Small intestine (tissue), 7 donors: Measurements from ENCODE around the gene CLIC4. TPM values are rescaled to one million over a fixed set of nuclear protein-coding genes. Genes with fewer than 3 reads are reported as not detected.
A peak's percentile ranks its signal among the peaks of the same experiment; 100 is the strongest.

ENCODE experiments used
- DNase-seq, 2 donors: peaks; one replicate each; pipeline versions ENCODE4 v3.0.0 to v3.0.0-alpha.2; 2013
- FAIRE-seq: peaks from 2 replicates; lab custom pipeline; 2012; peaks lifted over from hg19 to GRCh38; lab: Jason Lieb, UNC
- H3K27ac ChIP-seq, 3 donors: one replicate each; pipeline ENCODE4 v1.5.1; 2013; ENCODE audit warnings: low read length in 2 of 3, mild to moderate bottlenecking in 2 of 3, control low read depth in 1 of 3, inconsistent platforms in 1 of 3, low read depth in 1 of 3, moderate library complexity in 1 of 3
- H3K27me3 ChIP-seq, 3 donors: one replicate each; pipeline ENCODE4 v1.6.1; 2013; ENCODE audit warnings: low read length in 3 of 3, inconsistent platforms in 1 of 3; ENCODE audit not compliant: control insufficient read depth in 3 of 3, insufficient read depth in 3 of 3
- H3K36me3 ChIP-seq, 3 donors: one replicate each; pipeline ENCODE4 v1.6.1; 2013; ENCODE audit warnings: low read length in 3 of 3, inconsistent platforms in 1 of 3, low read depth in 1 of 3, mild to moderate bottlenecking in 1 of 3, moderate library complexity in 1 of 3; ENCODE audit not compliant: control insufficient read depth in 3 of 3, insufficient read depth in 2 of 3
- H3K4me1 ChIP-seq, 3 donors: one replicate each; pipeline ENCODE4 v1.6.1; 2013; ENCODE audit warnings: low read length in 2 of 3, inconsistent platforms in 1 of 3, low read depth in 1 of 3, mild to moderate bottlenecking in 1 of 3, moderate library complexity in 1 of 3; ENCODE audit not compliant: control insufficient read depth in 3 of 3, insufficient read depth in 2 of 3
- H3K4me3 ChIP-seq, 3 donors: one replicate each; pipeline ENCODE4 v1.5.1; 2013; ENCODE audit warnings: low read length in 3 of 3, control low read depth in 1 of 3, inconsistent platforms in 1 of 3, low read depth in 1 of 3, mild to moderate bottlenecking in 1 of 3, moderate library complexity in 1 of 3
- H3K9me3 ChIP-seq, 2 donors: one replicate each; pipeline ENCODE4 v1.6.1; 2013; ENCODE audit warnings: low read depth in 1 of 2, low read length in 1 of 2; ENCODE audit not compliant: control insufficient read depth in 2 of 2, insufficient read depth in 1 of 2
- WGBS, 3 donors: extraction: QIAGEN DNeasy Blood & Tissue Kit; methylation state at CpG; one replicate each; pipeline ENCODE4 v1.1.7; 2013; 5-methylcytosine and 5-hydroxymethylcytosine counted together
- polyA plus RNA-seq, 4 donors: library from polyadenylated mRNA; stranded (reverse) in 3 of 4; unstranded in 1 of 4; fragments of 200-250 nt in 3 of 4; fragments of 120-200 nt in 1 of 4; gene quantifications; one replicate each; pipeline versions ENCODE4 v1.2.1 to v1.2.3, GENCODE V29; 2013
- donor health status: healthy with polysubstance abuse.
- donor health status: control.
- donor health status: control.
- donor health status: Bipolar disorder and iron deficiency.
- donor health status: healthy.

CLIC4 gene
- polyA plus RNA-seq, 4 donors: 2.0 to 47.4 (median 25.4) TPM

GRCh38 chr1:24767351-24767750 is 22.1 kb downstream of the CLIC4 start:
- no peak for FAIRE-seq
- peaks cover 0 to 23% (median 0%) of the 10 kb centered on the region in 3 donors for H3K4me1 ChIP-seq
- no peaks in the 10 kb centered on the region for H3K36me3 ChIP-seq
- no peaks in the 10 kb centered on the region for H3K9me3 ChIP-seq
- no peaks in the 10 kb centered on the region for H3K27me3 ChIP-seq
- H3K27ac ChIP-seq: peak overlapping the region in 1 of 3 donors; percentile 37
- DNase-seq: peak; percentile 26 to 59
- no peak overlapping the region for H3K4me3 ChIP-seq
- WGBS, 3 donors: 58 to 91% (median 61%) methylated on average over 1 of the region's 1 CpG

- peak overlapping the region in 1 of 3 donors; percentile 65 for H3K27ac ChIP-seq
- H3K9me3 ChIP-seq: no peaks in the 10 kb centered on the region
- peaks cover 0 to 23% (median 0%) of the 10 kb centered on the region in 3 donors for H3K4me1 ChIP-seq
- DNase-seq (no peak), FAIRE-seq (no peak)
- H3K4me3 ChIP-seq: no peak overlapping the region
- no peaks in the 10 kb centered on the region for H3K27me3 ChIP-seq
- H3K36me3 ChIP-seq: no peaks in the 10 kb centered on the region
- WGBS, 3 donors: 65 to 70% (median 69%) methylated on average over 4 of the region's 4 CpGs
These were observed 23.8 kb downstream of the CLIC4 start for GRCh38 chr1:24768873-24769605.

- FAIRE-seq: no peak
These were observed 24.7 kb downstream of the CLIC4 start for GRCh38 chr1:24769656-24770651.

GRCh38 chr1:24770881-24771280 is 25.6 kb downstream of the CLIC4 start:
- H3K4me1 ChIP-seq: peaks cover 0 to 16% (median 0%) of the 10 kb centered on the region in 3 donors
- no peak overlapping the region for H3K4me3 ChIP-seq
- no peaks in the 10 kb centered on the region for H3K36me3 ChIP-seq
- no peaks in the 10 kb centered on the region for H3K27me3 ChIP-seq
- DNase-seq (peak in 1 of 2 donors; percentile 8), FAIRE-seq (no peak)
- WGBS, 3 donors: 69 to 87% (median 77%) methylated on average over 5 of the region's 5 CpGs
- H3K9me3 ChIP-seq: no peaks in the 10 kb centered on the region
- peak overlapping the region in 2 of 3 donors; percentile 41 to 70 for H3K27ac ChIP-seq

More at GRCh38 chr1:24769656-24770651, 24.7 kb downstream of the CLIC4 start:
- Histone ChIP-seq H3K9me3 (no peaks in the 10 kb centered on the region), H3K4me1 (peaks cover 0 to 23% (median 0%) of the 10 kb centered on the region in 3 donors), H3K4me3 (no peak overlapping the region), H3K27ac (peak overlapping the region in 2 of 3 donors; percentile 45 to 70), H3K36me3 (no peaks in the 10 kb centered on the region), H3K27me3 (no peaks in the 10 kb centered on the region)
- peak in 1 of 2 donors; percentile 20 for DNase-seq
- 27 to 30% (median 29%) methylated on average over 2 of the region's 2 CpGs for WGBS, 3 donors

GRCh38 chr1:24771574-24771973 is 26.3 kb downstream of the CLIC4 start:
- no peaks in the 10 kb centered on the region for H3K27me3 ChIP-seq
- DNase-seq (no peak), FAIRE-seq (no peak)
- no peaks in the 10 kb centered on the region for H3K9me3 ChIP-seq
- peak overlapping the region in 1 of 3 donors; percentile 41 for H3K27ac ChIP-seq
- no peaks in the 10 kb centered on the region for H3K36me3 ChIP-seq
- peaks cover 0 to 16% (median 0%) of the 10 kb centered on the region in 3 donors for H3K4me1 ChIP-seq
- no peak overlapping the region for H3K4me3 ChIP-seq

- no peaks in the 10 kb centered on the region for H3K27me3 ChIP-seq
- no peaks in the 10 kb centered on the region for H3K9me3 ChIP-seq
- H3K4me1 ChIP-seq: peaks cover 0 to 3% (median 0%) of the 10 kb centered on the region in 3 donors
- peak overlapping the region in 1 of 3 donors; percentile 16 for H3K27ac ChIP-seq
- no peak overlapping the region for H3K4me3 ChIP-seq
- H3K36me3 ChIP-seq: no peaks in the 10 kb centered on the region
- FAIRE-seq (no peak), DNase-seq (no peak)
These were observed 28.4 kb downstream of the CLIC4 start for GRCh38 chr1:24773618-24774017.

- DNase-seq (no peak), FAIRE-seq (no peak)
- no peaks in the 10 kb centered on the region for H3K27me3 ChIP-seq
- H3K27ac ChIP-seq: no peak overlapping the region
- H3K4me3 ChIP-seq: no peak overlapping the region
- 93 to 96% (median 93%) methylated on average over 3 of the region's 3 CpGs for WGBS, 3 donors
- no peaks in the 10 kb centered on the region for H3K9me3 ChIP-seq
- H3K4me1 ChIP-seq: no peaks in the 10 kb centered on the region
- no peaks in the 10 kb centered on the region for H3K36me3 ChIP-seq
These were observed 30.1 kb downstream of the CLIC4 start for GRCh38 chr1:24775348-24775747.

- DNase-seq: no peak
- Histone ChIP-seq H3K9me3 (no peaks in the 10 kb centered on the region), H3K27me3 (no peaks in the 10 kb centered on the region), H3K4me3 (no peak overlapping the region), H3K4me1 (no peaks in the 10 kb centered on the region), H3K27ac (no peak overlapping the region), H3K36me3 (no peaks in the 10 kb centered on the region)
- WGBS, 3 donors: 89 to 93% (median 91%) methylated on average over 3 of the region's 3 CpGs
- no peak for FAIRE-seq
These were observed 30.7 kb downstream of the CLIC4 start for GRCh38 chr1:24775916-24776315.
